ENCODE results near the gene NUP153.
"Not testable (repeated sequence)": the region's sequence is repeated elsewhere in the genome, so short reads cannot be mapped to it uniquely, and the experiment has no call there.

- TF ChIP-seq POLR2A, POLR2AphosphoS5 (IDR thresholded peaks at IDR 0.05; ENCODE audit: low read depth, low read length): not testable (repeated sequence)
Observed at GRCh38 chr6:17745324-17745723, 38.6 kb upstream of the NUP153 start.

Data from GM12892 (cell line).